Measurements from ENCODE around the gene LOX. TPM values are rescaled to one million over a fixed set of nuclear protein-coding genes. Genes with fewer than 3 reads are reported as not detected.

LOX gene
- total RNA-seq, 1 experiment from 2014 or later: 0.12 TPM

GRCh38 chr5:122093415-122094180 is 15.5 kb upstream of the LOX start:
- Histone ChIP-seq H3K4me2 (ENCODE audit: low read length) (no peak overlapping the region), H3K27ac (ENCODE audit: low read depth, low read length) (no peak overlapping the region), H3K9me3 (ENCODE audit: control insufficient read depth in 1 of 2, insufficient read depth in 1 of 2, low read depth in 1 of 2, low read length in 2 of 2) (no peaks in the 10 kb centered on the region), H3K4me3 (replicated peaks in 1 of 2; ENCODE audit: low read depth in 1 of 2, low read length in 2 of 2) (no peak overlapping the region), H3K79me2 (ENCODE audit: insufficient read depth, low read length) (no peaks in the 10 kb centered on the region), H2AFZ (ENCODE audit: low read depth, low read length, poor library complexity, severe bottlenecking) (no peak overlapping the region), H4K20me1 (ENCODE audit: insufficient read depth) (no peaks in the 10 kb centered on the region), H3K9me2 (ENCODE audit: insufficient read depth) (no peaks in the 10 kb centered on the region), H3K9ac (ENCODE audit: low read length) (no peak overlapping the region), H3K4me1 (ENCODE audit: control insufficient read depth in 1 of 2, insufficient read depth in 2 of 2, low read length in 2 of 2) (peaks cover 1% of the 10 kb centered on the region in 2 experiments; a peak in 3 of 4 replicates), H3K36me3 (ENCODE audit: control insufficient read depth in 1 of 2, insufficient read depth in 2 of 2, low read length in 2 of 2) (no peaks in the 10 kb centered on the region), H3K27me3 (ENCODE audit: insufficient read depth, low read length) (no peaks in the 10 kb centered on the region)
- DNase-seq (ENCODE audit: low read depth, low spot score) (no peak), ATAC-seq (no peak)
- BruUV-seq (replicated peaks): no TSS peak
- POLR2A ChIA-PET: no interaction called here
- TF ChIP-seq ELF1 (IDR thresholded peaks at IDR 0.05; ENCODE audit: borderline replicate concordance, low read depth): no peak
- TF ChIP-seq ZFX (IDR thresholded peaks at IDR 0.05): no peak
- TF ChIP-seq POLR2A (IDR thresholded peaks at IDR 0.05; ENCODE audit: borderline replicate concordance, extremely low read depth, insufficient read depth, insufficient read length): no peak
- no peak for TF ChIP-seq YY1 (IDR thresholded peaks at IDR 0.05; ENCODE audit: extremely low read depth, insufficient replicate concordance, low read depth, low read length)
- TF ChIP-seq SIN3A (IDR thresholded peaks at IDR 0.05; ENCODE audit: low read depth): no peak
- no peak for TF ChIP-seq CTCF (IDR thresholded peaks at IDR 0.05 in 2 of 3, conservative IDR thresholded peaks at IDR 0.05 in 1 of 3; ENCODE audit: borderline replicate concordance in 1 of 3, insufficient read depth in 1 of 3, low read depth in 2 of 3, low read length in 2 of 3)
- TF ChIP-seq REST (IDR thresholded peaks at IDR 0.05; ENCODE audit: low read depth): no peak
- no peak for TF ChIP-seq JUND (IDR thresholded peaks at IDR 0.05)
- TF ChIP-seq EGR1 (IDR thresholded peaks at IDR 0.05; ENCODE audit: low read depth): no peak
- TF ChIP-seq ZNF274 (IDR thresholded peaks at IDR 0.05; ENCODE audit: low read depth, low read length): no peak
- no peak for TF ChIP-seq TCF7L2 (IDR thresholded peaks at IDR 0.05; ENCODE audit: borderline replicate concordance, extremely low read depth, insufficient read depth, insufficient read length)
- no peak for TF ChIP-seq CEBPB (IDR thresholded peaks at IDR 0.05; ENCODE audit: low read depth)
- intact Hi-C loops (cut with micrococcal nuclease): loop anchor here (2.0 kb wide), 1 partner anchor 63 kb away; no protein-coding TSS in a partner anchor
- RAD21 ChIA-PET (ENCODE audit: low non-redundant PET in 1 of 2, low total read pairs in 2 of 2, uncharacterized antibody in 2 of 2, unreplicated experiment in 2 of 2): no interaction called here
- CTCF ChIA-PET: interaction anchor here (1.6 kb wide), 1 partner anchor 9 kb away, joined by 3 read pairs; no protein-coding TSS in a partner anchor
